ENCODE measurements around the gene KCNK5. TPM values are rescaled to one million over a fixed set of nuclear protein-coding genes. Genes with fewer than 3 reads are reported as not detected.

KCNK5 gene
- total and polyA plus RNA-seq, 4 donors = 3.7 to 19.1 (median 7.5) TPM

DNA sequence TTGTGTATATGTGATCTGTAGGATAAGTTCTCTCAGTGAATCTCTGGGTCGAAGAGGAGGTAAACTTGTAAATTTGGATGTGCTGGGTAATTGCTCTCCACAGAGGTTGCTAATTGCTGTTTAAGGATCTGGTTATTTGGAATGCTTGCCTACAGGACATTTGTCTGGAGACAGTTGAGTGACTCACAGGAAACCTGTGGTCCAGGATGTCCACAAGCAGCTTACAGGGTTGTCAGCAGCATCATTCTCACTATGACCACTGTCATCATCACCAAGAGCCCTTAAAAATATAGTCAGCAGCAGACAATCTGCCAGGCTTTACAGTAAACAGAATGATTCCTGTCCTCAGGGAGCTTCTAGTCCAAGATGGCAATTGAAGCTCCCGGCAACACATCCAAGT, 31.2 kb upstream of the KCNK5 start:
- Histone ChIP-seq H3K4me1 (ENCODE audit: control insufficient read depth in 4 of 4, insufficient read depth in 4 of 4, low read length in 3 of 4) (peaks cover 0 to 22% (median 9%) of the 10 kb centered on the region in 4 donors), H3K36me3 (ENCODE audit: control insufficient read depth in 4 of 4, insufficient read depth in 3 of 4, low read depth in 1 of 4, low read length in 3 of 4) (no peaks in the 10 kb centered on the region), H3K9ac (ENCODE audit: low read depth in 1 of 2, low read length in 2 of 2) (no peak overlapping the region), H3K4me3 (ENCODE audit: low read depth in 1 of 3, low read length in 3 of 3) (no peak overlapping the region), H3K9me3 (ENCODE audit: control insufficient read depth in 4 of 4, low read length in 3 of 4) (no peaks in the 10 kb centered on the region), H3K27me3 (ENCODE audit: control insufficient read depth in 4 of 4, insufficient read depth in 4 of 4, low read length in 3 of 4) (peaks cover 0 to 2% (median 0%) of the 10 kb centered on the region in 4 donors), H3K27ac (ENCODE audit: low read depth in 1 of 2, low read length in 2 of 2) (no peak overlapping the region)
- TF ChIP-seq ATF3 (IDR thresholded peaks at IDR 0.05) (no peak), MAX (IDR thresholded peaks at IDR 0.05) (no peak), YY1 (IDR thresholded peaks at IDR 0.05) (no peak), EGR1 (IDR thresholded peaks at IDR 0.05; ENCODE audit: low read depth in 2 of 2) (no peak), GABPA (IDR thresholded peaks at IDR 0.05 in 1 of 2, conservative IDR thresholded peaks at IDR 0.05 in 1 of 2) (no peak), TAF1 (conservative IDR thresholded peaks at IDR 0.05) (no peak), FOXA2 (IDR thresholded peaks at IDR 0.05) (no peak), RXRA (IDR thresholded peaks at IDR 0.05) (no peak)
- TF ChIP-seq, protein P1, sequence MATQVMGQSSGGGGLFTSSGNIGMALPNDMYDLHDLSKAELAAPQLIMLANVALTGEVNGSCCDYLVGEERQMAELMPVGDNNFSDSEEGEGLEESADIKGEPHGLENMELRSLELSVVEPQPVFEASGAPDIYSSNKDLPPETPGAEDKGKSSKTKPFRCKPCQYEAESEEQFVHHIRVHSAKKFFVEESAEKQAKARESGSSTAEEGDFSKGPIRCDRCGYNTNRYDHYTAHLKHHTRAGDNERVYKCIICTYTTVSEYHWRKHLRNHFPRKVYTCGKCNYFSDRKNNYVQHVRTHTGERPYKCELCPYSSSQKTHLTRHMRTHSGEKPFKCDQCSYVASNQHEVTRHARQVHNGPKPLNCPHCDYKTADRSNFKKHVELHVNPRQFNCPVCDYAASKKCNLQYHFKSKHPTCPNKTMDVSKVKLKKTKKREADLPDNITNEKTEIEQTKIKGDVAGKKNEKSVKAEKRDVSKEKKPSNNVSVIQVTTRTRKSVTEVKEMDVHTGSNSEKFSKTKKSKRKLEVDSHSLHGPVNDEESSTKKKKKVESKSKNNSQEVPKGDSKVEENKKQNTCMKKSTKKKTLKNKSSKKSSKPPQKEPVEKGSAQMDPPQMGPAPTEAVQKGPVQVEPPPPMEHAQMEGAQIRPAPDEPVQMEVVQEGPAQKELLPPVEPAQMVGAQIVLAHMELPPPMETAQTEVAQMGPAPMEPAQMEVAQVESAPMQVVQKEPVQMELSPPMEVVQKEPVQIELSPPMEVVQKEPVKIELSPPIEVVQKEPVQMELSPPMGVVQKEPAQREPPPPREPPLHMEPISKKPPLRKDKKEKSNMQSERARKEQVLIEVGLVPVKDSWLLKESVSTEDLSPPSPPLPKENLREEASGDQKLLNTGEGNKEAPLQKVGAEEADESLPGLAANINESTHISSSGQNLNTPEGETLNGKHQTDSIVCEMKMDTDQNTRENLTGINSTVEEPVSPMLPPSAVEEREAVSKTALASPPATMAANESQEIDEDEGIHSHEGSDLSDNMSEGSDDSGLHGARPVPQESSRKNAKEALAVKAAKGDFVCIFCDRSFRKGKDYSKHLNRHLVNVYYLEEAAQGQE (IDR thresholded peaks at IDR 0.05) = no peak
- 98% methylated on average over 2 of the region's 2 CpGs for WGBS
- no peak for DNase-seq (ENCODE audit: low spot score)

- Histone ChIP-seq H3K27me3 (ENCODE audit: control insufficient read depth in 4 of 4, insufficient read depth in 4 of 4, low read length in 3 of 4) (peaks cover 0 to 2% (median 0%) of the 10 kb centered on the region in 4 donors), H3K4me1 (ENCODE audit: control insufficient read depth in 4 of 4, insufficient read depth in 4 of 4, low read length in 3 of 4) (peaks cover 0 to 12% (median 2%) of the 10 kb centered on the region in 4 donors), H3K36me3 (ENCODE audit: control insufficient read depth in 4 of 4, insufficient read depth in 3 of 4, low read depth in 1 of 4, low read length in 3 of 4) (no peaks in the 10 kb centered on the region), H3K27ac (ENCODE audit: low read depth in 1 of 2, low read length in 2 of 2) (no peak overlapping the region), H3K9ac (ENCODE audit: low read depth in 1 of 2, low read length in 2 of 2) (no peak overlapping the region), H3K4me3 (ENCODE audit: low read depth in 1 of 3, low read length in 3 of 3) (no peak overlapping the region), H3K9me3 (ENCODE audit: control insufficient read depth in 4 of 4, low read length in 3 of 4) (peaks cover 0 to 2% (median 0%) of the 10 kb centered on the region in 4 donors)
- DNase-seq (ENCODE audit: low spot score) = no peak
- TF ChIP-seq FOXA2 (IDR thresholded peaks at IDR 0.05) = no peak
- no peak for TF ChIP-seq TAF1 (conservative IDR thresholded peaks at IDR 0.05)
- TF ChIP-seq NR2F2 (IDR thresholded peaks at IDR 0.05) = no peak
- no peak for TF ChIP-seq YY1 (IDR thresholded peaks at IDR 0.05)
- TF ChIP-seq MAX (IDR thresholded peaks at IDR 0.05) = no peak
- TF ChIP-seq ATF3 (IDR thresholded peaks at IDR 0.05) = no peak
- no peak for TF ChIP-seq ZBTB33 (IDR thresholded peaks at IDR 0.05)
- TF ChIP-seq HNF4G (IDR thresholded peaks at IDR 0.05) = no peak
- no peak for TF ChIP-seq RAD21 (IDR thresholded peaks at IDR 0.05)
- WGBS = 96% methylated on average over 2 of the region's 2 CpGs
Measured at GRCh38 chr6:39256294-39256940, 27.1 kb upstream of the KCNK5 start.
